Peyer's patch (tissue), 4 donors: ENCODE results near the gene KIRREL3.

Experiments
- POLR2A ChIP-seq, 2 donors: fragments of 450-650 bp; IDR thresholded peaks; one replicate each; pipeline ENCODE4 v1.5.1; 2017; ENCODE audit warnings: antibody characterized with exemption in 2 of 2, mild to moderate bottlenecking in 2 of 2, moderate library complexity in 2 of 2
- TF ChIP-seq, protein P1 (sequence below), 6 experiments: fragments of 450-650 bp in 4 of 6; fragments of 200-600 bp in 2 of 6; sonication (generic) in 1 of 6; IDR thresholded peaks; one replicate each; pipeline ENCODE4 v1.5.1; 2017 to 2019; ENCODE audit warnings: antibody characterized with exemption in 6 of 6, mild to moderate bottlenecking in 3 of 6, moderate library complexity in 1 of 6

DNA sequence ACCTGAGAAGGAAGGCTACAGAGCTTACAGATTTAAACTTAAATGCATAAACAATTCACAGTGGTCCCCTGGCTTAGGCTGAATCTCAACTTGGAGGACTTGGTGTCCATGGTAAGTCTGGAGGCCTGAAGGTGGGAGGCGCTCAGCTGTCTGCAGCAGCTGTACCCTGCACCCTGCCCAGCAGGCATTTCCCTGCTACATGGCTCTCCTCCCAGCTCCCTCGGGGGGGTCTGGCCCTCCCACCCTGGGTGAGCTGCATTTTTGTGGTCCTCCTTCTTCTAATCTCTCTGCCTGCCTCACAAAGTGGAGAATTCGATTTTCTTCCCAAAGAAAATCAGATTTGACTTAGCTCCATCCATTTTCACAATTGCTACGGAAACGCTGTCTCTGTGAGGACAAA, 273.2 kb downstream of the KIRREL3 start:
- TF ChIP-seq POLR2A (IDR thresholded peaks at IDR 0.05), result no peak
- TF ChIP-seq, protein P1, sequence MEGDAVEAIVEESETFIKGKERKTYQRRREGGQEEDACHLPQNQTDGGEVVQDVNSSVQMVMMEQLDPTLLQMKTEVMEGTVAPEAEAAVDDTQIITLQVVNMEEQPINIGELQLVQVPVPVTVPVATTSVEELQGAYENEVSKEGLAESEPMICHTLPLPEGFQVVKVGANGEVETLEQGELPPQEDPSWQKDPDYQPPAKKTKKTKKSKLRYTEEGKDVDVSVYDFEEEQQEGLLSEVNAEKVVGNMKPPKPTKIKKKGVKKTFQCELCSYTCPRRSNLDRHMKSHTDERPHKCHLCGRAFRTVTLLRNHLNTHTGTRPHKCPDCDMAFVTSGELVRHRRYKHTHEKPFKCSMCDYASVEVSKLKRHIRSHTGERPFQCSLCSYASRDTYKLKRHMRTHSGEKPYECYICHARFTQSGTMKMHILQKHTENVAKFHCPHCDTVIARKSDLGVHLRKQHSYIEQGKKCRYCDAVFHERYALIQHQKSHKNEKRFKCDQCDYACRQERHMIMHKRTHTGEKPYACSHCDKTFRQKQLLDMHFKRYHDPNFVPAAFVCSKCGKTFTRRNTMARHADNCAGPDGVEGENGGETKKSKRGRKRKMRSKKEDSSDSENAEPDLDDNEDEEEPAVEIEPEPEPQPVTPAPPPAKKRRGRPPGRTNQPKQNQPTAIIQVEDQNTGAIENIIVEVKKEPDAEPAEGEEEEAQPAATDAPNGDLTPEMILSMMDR (IDR thresholded peaks at IDR 0.05), result no peak
